Subcutaneous adipose tissue (tissue), 4 donors: ENCODE measurements around the gene FBXW9. TPM values are rescaled to one million over a fixed set of nuclear protein-coding genes. Genes with fewer than 3 reads are reported as not detected.

Experiments used
- CTCF ChIP-seq: fragments of 450-650 bp; IDR thresholded peaks from one replicate; pipeline ENCODE4 v1.5.1; 2016; ENCODE audit warnings: low read depth, mild to moderate bottlenecking, control low read depth, antibody characterized with exemption, moderate library complexity
- total RNA-seq, 4 donors: library from RNA; depleted of rRNA; stranded (reverse); fragments of >200 nt; gene quantifications; one replicate each; pipeline ENCODE4 v1.1.0, GENCODE V29; 2016

FBXW9 gene
- total RNA-seq, 4 donors from 2014 or later: 2.6 to 3.7 (median 2.7) TPM

GRCh38 chr19:12730064-12730463 lies 33.6 kb upstream of the FBXW9 start:
- no peak for TF ChIP-seq CTCF

- TF ChIP-seq CTCF: no peak
Measured at GRCh38 chr19:12727745-12728433, 31.5 kb upstream of the FBXW9 start.

GRCh38 chr19:12726988-12727316 lies 30.5 kb upstream of the FBXW9 start:
- TF ChIP-seq CTCF: no peak

- no peak for TF ChIP-seq CTCF
Measured at GRCh38 chr19:12723641-12724426, 27.4 kb upstream of the FBXW9 start, which contains the start of gene TNPO2. Gene TNPO2, minus strand, starts transcription at chr19:12723932. Its CDS starts 2,955 bp downstream, at chr19:12720977.

GRCh38 chr19:12723381-12723640 lies 26.9 kb upstream of the FBXW9 start:
- TF ChIP-seq CTCF: no peak

- no peak for TF ChIP-seq CTCF
Measured at GRCh38 chr19:12722566-12723380, 26.3 kb upstream of the FBXW9 start.
